ENCODE results near the gene MSRB2.

Gene MSRB2

GRCh38 chr10:23114228-23114850 lies 19.0 kb downstream of the MSRB2 start:
- no peak for DNase-seq

DNA sequence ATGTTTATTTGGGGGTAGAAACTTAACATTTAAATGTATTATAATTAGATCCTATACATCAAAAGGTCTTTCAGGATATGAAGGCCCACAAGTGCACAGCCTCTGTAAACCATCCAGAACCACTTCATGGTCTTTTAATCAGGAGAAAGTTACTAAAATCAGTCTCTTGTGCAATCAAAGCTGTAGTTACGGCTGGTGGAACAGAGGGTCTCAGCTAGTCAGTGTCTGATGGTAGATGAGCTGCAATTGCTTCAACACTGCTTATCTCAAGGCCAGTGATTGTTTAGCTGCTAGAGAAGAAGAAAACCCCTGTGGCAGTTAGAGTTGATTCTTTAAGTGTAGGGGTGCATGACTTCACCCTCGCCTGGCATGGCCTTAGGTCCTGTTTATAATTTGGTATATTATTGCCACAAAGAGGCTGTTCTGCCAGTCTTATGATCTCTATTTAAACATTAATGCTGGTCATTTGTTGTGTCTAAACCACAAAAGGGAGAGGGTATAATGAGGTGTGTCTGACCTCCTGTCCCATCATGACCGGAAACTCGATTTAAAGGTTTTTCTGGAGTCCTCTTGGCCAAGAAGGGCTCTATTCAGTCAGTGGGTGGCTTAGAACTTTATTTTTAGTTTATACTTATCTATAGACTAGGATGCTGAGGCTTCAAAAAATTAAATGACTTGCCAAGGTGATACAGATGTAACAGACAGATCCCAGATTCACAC lies 21.3 kb downstream of the MSRB2 start:
- no peak for DNase-seq

DNA sequence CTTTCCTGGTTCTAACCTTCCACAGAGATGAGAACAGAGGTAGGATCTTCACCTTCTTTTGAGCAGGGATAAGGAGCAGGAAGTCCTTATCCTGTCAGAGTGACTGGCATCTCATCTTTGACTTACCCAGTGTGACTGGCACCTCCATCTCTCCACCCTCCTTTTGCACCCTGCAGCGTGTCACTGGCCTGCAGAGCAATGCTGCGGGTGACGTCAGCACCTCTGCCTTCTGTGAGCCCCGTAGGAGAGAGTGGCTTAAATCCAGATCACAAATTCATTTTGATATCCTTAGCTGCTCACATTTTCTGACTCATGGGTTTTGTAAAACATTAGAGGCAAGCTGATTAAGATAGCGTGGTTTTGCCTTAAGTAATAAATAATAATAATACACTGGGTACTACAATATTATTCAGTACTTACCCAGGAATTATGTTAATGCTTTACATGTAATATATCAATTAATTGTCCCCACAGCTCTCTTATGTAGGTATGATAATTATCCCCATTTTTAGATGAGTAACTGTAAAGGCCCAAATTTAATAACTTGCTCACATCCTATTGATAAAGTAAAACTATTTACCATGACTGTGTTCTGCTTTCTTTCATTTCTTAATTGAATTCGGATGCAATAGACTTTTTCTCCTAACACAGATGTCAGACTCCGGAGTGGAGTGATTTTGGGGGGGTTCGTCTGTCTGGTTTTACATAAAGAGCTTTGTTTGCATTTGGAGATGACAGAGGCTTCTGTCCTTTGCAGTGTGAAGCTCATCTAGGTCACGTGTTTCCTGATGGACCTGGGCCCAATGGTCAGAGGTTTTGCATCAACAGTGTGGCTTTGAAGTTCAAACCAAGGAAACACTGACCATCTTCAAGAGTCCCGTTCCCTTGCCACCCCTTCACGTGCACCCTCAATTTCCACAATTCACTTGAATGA lies 24.9 kb downstream of the MSRB2 start:
- DNase-seq = no peak

GRCh38 chr10:23121135-23121534 lies 25.8 kb downstream of the MSRB2 start:
- no peak for DNase-seq

GRCh38 chr10:23136462-23136861 lies 41.1 kb downstream of the MSRB2 start:
- DNase-seq = no peak

DNA sequence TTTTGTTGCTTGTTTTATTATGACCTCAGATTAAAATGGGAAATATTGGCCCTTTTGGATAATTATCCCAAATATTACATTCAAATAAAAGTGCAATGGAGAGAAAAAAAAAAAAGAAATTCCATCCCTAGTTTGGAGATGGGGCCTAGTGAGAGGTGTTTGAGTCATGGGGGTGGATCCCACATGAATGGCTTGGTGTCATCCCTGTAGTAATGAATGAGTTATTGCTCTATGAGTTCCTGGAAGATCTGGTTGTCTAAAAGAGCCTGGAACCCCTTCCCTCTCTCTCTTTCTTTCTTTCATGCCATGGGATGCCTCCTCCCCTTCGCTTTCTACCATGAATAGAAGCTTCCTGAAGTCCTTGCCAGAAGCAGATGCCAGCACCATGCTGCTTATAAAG lies 44.3 kb downstream of the MSRB2 start:
- DNase-seq = no peak

GRCh38 chr10:23141995-23142394 lies 46.6 kb downstream of the MSRB2 start:
- no peak for DNase-seq

- no peak for DNase-seq
These were observed 50.9 kb downstream of the MSRB2 start for GRCh38 chr10:23146258-23146657.

- DNase-seq = no peak
These were observed 51.7 kb downstream of the MSRB2 start for GRCh38 chr10:23147035-23147434.

GRCh38 chr10:23148214-23148613 lies 52.8 kb downstream of the MSRB2 start:
- no peak for DNase-seq

GRCh38 chr10:23150091-23150490 lies 54.7 kb downstream of the MSRB2 start:
- DNase-seq = no peak

GRCh38 chr10:23150610-23151009 lies 55.2 kb downstream of the MSRB2 start:
- no peak for DNase-seq

GRCh38 chr10:23151071-23151470 lies 55.7 kb downstream of the MSRB2 start:
- DNase-seq = no peak

DNA sequence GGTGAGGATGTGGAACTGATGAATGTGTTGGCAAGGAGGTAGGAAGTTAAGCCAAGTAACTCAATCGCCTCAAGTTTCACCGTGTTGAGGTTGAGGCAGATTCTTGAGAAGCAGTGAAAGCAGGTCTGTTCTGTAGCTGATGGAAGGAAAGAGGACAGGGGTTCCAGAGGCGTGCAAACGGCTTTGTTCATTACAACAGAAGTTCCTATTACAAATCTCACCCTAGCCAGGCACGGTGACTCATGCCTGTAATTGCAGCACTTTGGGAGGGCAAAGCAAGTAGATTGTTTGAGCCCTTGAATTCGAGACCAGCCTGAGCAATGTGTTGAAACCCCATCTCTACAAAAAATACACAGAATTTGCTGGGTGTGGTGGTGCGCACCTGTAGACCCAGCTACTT lies 59.8 kb downstream of the MSRB2 start:
- no peak for DNase-seq

DNA sequence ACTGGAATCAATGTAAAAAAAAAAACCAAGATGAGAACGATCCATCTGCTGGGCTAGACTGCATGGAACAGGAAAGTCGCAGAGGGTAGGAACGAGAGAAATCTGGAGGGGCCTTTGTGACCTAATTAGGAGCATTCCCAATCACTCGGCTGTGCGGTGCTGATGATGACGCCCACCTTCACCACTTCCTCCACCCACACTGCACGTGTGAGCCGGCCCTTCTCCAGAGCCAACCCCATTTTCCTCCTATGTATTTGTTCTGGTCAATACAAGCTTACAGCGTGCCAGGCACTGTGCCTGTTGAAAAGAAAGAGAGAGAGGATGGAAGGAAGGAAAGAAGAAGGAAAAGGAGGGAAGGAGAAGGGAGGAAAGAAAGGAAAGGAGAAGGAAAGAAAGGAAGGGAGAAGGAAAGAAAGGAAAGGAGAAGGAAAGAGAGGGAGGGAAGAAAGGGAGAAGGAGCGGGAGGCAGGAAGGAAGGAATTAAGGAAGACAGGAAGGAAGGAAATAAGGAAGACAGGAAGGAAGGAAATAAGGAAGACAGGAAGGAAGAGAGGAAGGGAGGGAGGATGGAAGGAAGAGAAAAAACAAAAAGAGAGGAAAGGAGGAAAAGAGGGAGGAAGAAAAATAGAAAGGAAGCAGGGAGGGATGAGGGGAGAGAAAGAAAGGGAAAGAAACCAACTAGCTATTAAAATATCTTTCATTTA lies 61.2 kb downstream of the MSRB2 start:
- DNase-seq = no peak

DNA sequence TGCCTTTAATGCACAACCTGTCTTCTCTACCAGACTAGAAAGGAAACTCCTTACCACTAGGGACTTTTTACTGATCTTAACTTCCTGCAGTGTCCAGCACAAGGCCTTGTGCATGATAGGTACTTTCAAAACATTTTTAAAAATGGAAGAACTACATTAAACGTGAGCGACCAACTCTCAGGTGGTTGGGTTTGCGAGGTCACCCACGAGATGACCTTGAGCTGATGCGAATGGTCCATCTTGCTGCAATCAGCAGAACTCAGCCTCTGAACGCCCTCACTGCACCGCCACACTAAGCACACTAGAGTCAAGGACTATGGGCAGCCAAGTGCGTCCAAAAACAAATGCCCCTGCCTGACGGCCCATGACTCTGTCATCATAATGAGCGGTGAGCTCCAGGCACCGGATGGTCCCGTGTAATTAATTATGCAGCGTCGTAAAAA lies 61.9 kb downstream of the MSRB2 start:
- DNase-seq = no peak

- DNase-seq = no peak
These were observed 62.5 kb downstream of the MSRB2 start for GRCh38 chr10:23157691-23158369.

GRCh38 chr10:23158370-23158769 lies 63.0 kb downstream of the MSRB2 start:
- DNase-seq = no peak

GRCh38 chr10:23171232-23171876 lies 76.0 kb downstream of the MSRB2 start:
- no peak for DNase-seq
